A549 (cell line): ENCODE data around the gene TP73.

ENCODE experiments used
- CHD2 ChIP-seq: fragments of 150-350 bp; IDR thresholded peaks from 2 replicates; pipeline ENCODE4 v1.6.1; 2014; ENCODE audit warnings: low read length; ENCODE audit not compliant: partially characterized antibody
- CTCF ChIP-seq: fragments of >200 bp; sonication (Bioruptor Twin); formaldehyde crosslinking; IDR thresholded peaks from 3 replicates; pipeline ENCODE4 v1.5.1; 2016
- EP300 ChIP-seq, 2 experiments: fragments of >200 bp; sonication (Bioruptor Twin); formaldehyde crosslinking; IDR thresholded peaks; 2 replicates in 1 of 2; 3 replicates in 1 of 2; pipeline ENCODE4 v1.6.1; 2016 to 2017
- ESRRA ChIP-seq: fragments of 150-350 bp; IDR thresholded peaks from 2 replicates; pipeline ENCODE4 v1.6.1; 2014; ENCODE audit warnings: mild to moderate bottlenecking, low read length, borderline replicate concordance
- JUNB ChIP-seq: fragments of >200 bp; sonication (Bioruptor Twin); formaldehyde crosslinking; IDR thresholded peaks from 2 replicates; pipeline ENCODE4 v1.6.1; 2016
- MAX ChIP-seq: IDR thresholded peaks from 2 replicates; pipeline ENCODE4 v1.6.1; 2012
- NFE2L2 ChIP-seq: fragments of 150-350 bp; conservative IDR thresholded peaks from 2 replicates; pipeline ENCODE4 v1.6.1; 2014; ENCODE audit warnings: low read length
- PHF8 ChIP-seq: fragments of 200-600 bp; sonication (generic); IDR thresholded peaks from 2 replicates; pipeline ENCODE4 v1.6.1; 2016; ENCODE audit warnings: low read depth, mild to moderate bottlenecking, antibody characterized with exemption, moderate library complexity, borderline replicate concordance
- POLR2A ChIP-seq: IDR thresholded peaks from 2 replicates; pipeline ENCODE4 v1.6.1; 2012; ENCODE audit warnings: mild to moderate bottlenecking, low read length
- POLR2AphosphoS2 ChIP-seq: conservative IDR thresholded peaks from 2 replicates; pipeline ENCODE4 v1.6.1; 2012; ENCODE audit warnings: low read length, improper control_type of control experiment, inconsistent platforms
- USF2 ChIP-seq: fragments of 450-650 bp; IDR thresholded peaks from 2 replicates; pipeline ENCODE4 v1.6.1; 2014; ENCODE audit warnings: antibody characterized with exemption

- TF ChIP-seq POLR2A (no peak), CTCF (no peak), JUNB (no peak), CHD2 (no peak), EP300 (IDR thresholded peaks at IDR 0.05) (no peak), USF2 (no peak), MAX (no peak), NFE2L2 (no peak), PHF8 (no peak), POLR2AphosphoS2 (no peak), ESRRA (no peak)
These were observed 5.7 kb upstream of the TP73 start for GRCh38 chr1:3646596-3646995.
